Endothelial cell of umbilical vein (primary cell): ENCODE data around the gene FOSL2. TPM values are rescaled to one million over a fixed set of nuclear protein-coding genes. Genes with fewer than 3 reads are reported as not detected.

Experiments used
- BruUV-seq: library from RNA; stranded (reverse); fragments of 400-500 nt; replicated peaks from 2 replicates; lab custom pipeline; 2021; lab: Mats Ljungman, UMichigan
- CTCF ChIA-PET: fragments of 300-600, 350-600 bp; sonication (Branson Sonifier 250); formaldehyde crosslinking; loops from one replicate; lab custom pipeline; 2021; ENCODE audit warnings: antibody characterized with exemption, inconsistent platforms; lab: Charles Lee
- POLR2A ChIA-PET: fragments of 300-600, 350-600 bp; sonication (Branson Sonifier 250); formaldehyde crosslinking; loops from one replicate; lab custom pipeline; 2021; ENCODE audit warnings: antibody characterized with exemption, inconsistent platforms; lab: Charles Lee
- DNase-seq: peaks from one replicate; pipeline ENCODE4 v3.0.0-alpha.2; 2011; ENCODE audit warnings: low read depth, low spot score
- FAIRE-seq: peaks from 2 replicates; lab custom pipeline; 2011; peaks lifted over from hg19 to GRCh38; lab: Jason Lieb, UNC
- H2AFZ ChIP-seq: 2 replicates; pipeline ENCODE4 v1.6.0; 2012; ENCODE audit warnings: low read depth, low read length, control low read depth, inconsistent platforms
- H3K27ac ChIP-seq: 2 replicates; pipeline ENCODE4 v1.5.1; 2011; ENCODE audit warnings: low read depth, mild to moderate bottlenecking, control low read depth, low read length, moderate library complexity; ENCODE audit not compliant: insufficient read depth
- H3K27me3 ChIP-seq, 2 experiments: 2 replicates each; pipeline versions ENCODE4 v1.6.0 to v1.6.1; 2011; ENCODE audit warnings: low read length in 2 of 2, mixed read lengths in 1 of 2; ENCODE audit not compliant: control insufficient read depth in 2 of 2, insufficient read depth in 2 of 2
- H3K36me3 ChIP-seq, 2 experiments: 2 replicates in 1 of 2; 3 replicates in 1 of 2; pipeline ENCODE4 v1.5.1; 2011; ENCODE audit warnings: low read length in 2 of 2, mild to moderate bottlenecking in 1 of 2, moderate library complexity in 1 of 2; ENCODE audit not compliant: control insufficient read depth in 2 of 2, insufficient read depth in 2 of 2; ENCODE audit errors: extremely low read depth in 1 of 2
- H3K4me1 ChIP-seq: 3 replicates; pipeline ENCODE4 v1.5.1; 2011; ENCODE audit warnings: mild to moderate bottlenecking, low read length; ENCODE audit not compliant: control insufficient read depth, insufficient read depth; ENCODE audit errors: extremely low read depth
- H3K4me2 ChIP-seq: 2 replicates; pipeline ENCODE4 v1.6.1; 2011; ENCODE audit warnings: low read length, control low read depth, mixed read lengths; ENCODE audit not compliant: insufficient read depth
- H3K4me3 ChIP-seq, 3 experiments: fragments of 200-600 bp in 1 of 3; sonication (generic), shearing (Covaris generic) in 1 of 3; replicated peaks in 1 of 3; 2 replicates each; pipeline ENCODE4 v1.5.1; 2011 to 2016; ENCODE audit warnings: control low read depth in 3 of 3, low read length in 3 of 3, mild to moderate bottlenecking in 2 of 3, inconsistent platforms in 1 of 3, low read depth in 1 of 3, moderate library complexity in 1 of 3; ENCODE audit not compliant: insufficient read depth in 1 of 3
- H3K79me2 ChIP-seq: 2 replicates; pipeline ENCODE4 v1.6.0; 2012; ENCODE audit warnings: low read length, inconsistent platforms; ENCODE audit not compliant: control insufficient read depth, insufficient read depth
- H3K9ac ChIP-seq: replicated peaks from 2 replicates; pipeline ENCODE3; 2011; ENCODE audit warnings: low read length, control low read depth; ENCODE audit not compliant: insufficient read depth; ENCODE audit errors: extremely low read depth
- H3K9me1 ChIP-seq: replicated peaks from 3 replicates; pipeline ENCODE4 v1.6.0; 2011; ENCODE audit warnings: mild to moderate bottlenecking, low read length; ENCODE audit not compliant: control insufficient read depth, insufficient read depth; ENCODE audit errors: extremely low read depth
- H3K9me3 ChIP-seq: replicated peaks from 2 replicates; pipeline ENCODE4 v1.5.1; 2012; ENCODE audit warnings: low read length, inconsistent platforms; ENCODE audit not compliant: control insufficient read depth, insufficient read depth
- H4K20me1 ChIP-seq: replicated peaks from 2 replicates; pipeline ENCODE3; 2011; ENCODE audit warnings: mild to moderate bottlenecking, low read length; ENCODE audit not compliant: control insufficient read depth, insufficient read depth; ENCODE audit errors: extremely low read depth
- CTCF ChIP-seq, 2 donors: IDR thresholded peaks; 1 replicate in 1 of 2; 2 replicates in 1 of 2; pipeline ENCODE4 v1.5.1; 2011; ENCODE audit warnings: low read length in 2 of 2, mild to moderate bottlenecking in 2 of 2, moderate library complexity in 2 of 2, control low read depth in 1 of 2, inconsistent platforms in 1 of 2, low read depth in 1 of 2; ENCODE audit not compliant: insufficient read depth in 1 of 2; ENCODE audit errors: extremely low read depth in 1 of 2
- EZH2 ChIP-seq: IDR thresholded peaks from 2 replicates; pipeline ENCODE4 v1.6.1; 2012; ENCODE audit warnings: borderline replicate concordance, low read depth, mild to moderate bottlenecking, moderate library complexity, low read length, inconsistent platforms; ENCODE audit not compliant: severe bottlenecking
- FOS ChIP-seq: IDR thresholded peaks from 2 replicates; pipeline ENCODE4 v1.6.1; 2011; ENCODE audit warnings: mild to moderate bottlenecking, low read length, moderate library complexity, borderline replicate concordance; ENCODE audit not compliant: insufficient read depth
- GATA2 ChIP-seq: IDR thresholded peaks from 2 replicates; pipeline ENCODE4 v1.7.0; 2011; ENCODE audit warnings: low read depth, mild to moderate bottlenecking, moderate library complexity, mixed read lengths, low read length; ENCODE audit not compliant: insufficient read length, insufficient read depth
- JUN ChIP-seq: IDR thresholded peaks from 2 replicates; pipeline ENCODE4 v1.6.1; 2011; ENCODE audit warnings: borderline replicate concordance, low read depth; ENCODE audit not compliant: insufficient read length, insufficient read depth
- MAX ChIP-seq: IDR thresholded peaks from 2 replicates; pipeline ENCODE4 v1.6.1; 2011; ENCODE audit not compliant: insufficient read depth, insufficient read length
- MYC ChIP-seq: IDR thresholded peaks from one replicate; pipeline ENCODE4 v1.6.1; 2011; ENCODE audit warnings: mild to moderate bottlenecking, low read depth, low read length
- POLR2A ChIP-seq: IDR thresholded peaks from 2 replicates; pipeline ENCODE4 v1.6.1; 2012; ENCODE audit warnings: low read depth, mild to moderate bottlenecking, control low read depth, low read length
- POLR2AphosphoS5 ChIP-seq: IDR thresholded peaks from 2 replicates; pipeline ENCODE4 v1.6.1; 2012; ENCODE audit warnings: low read depth, mild to moderate bottlenecking, control low read depth, low read length, moderate library complexity; ENCODE audit not compliant: insufficient read depth
- dilution Hi-C: fragments of 300-500 bp; cut with MboI; formaldehyde crosslinking; loops from one replicate; pipeline ENCODE4 v1.15.0; 2019; ENCODE audit warnings: low sequenced_read_pairs; ENCODE audit not compliant: extremely low pct_ligation_motif_present
- intact Hi-C: fragments of 100-400 bp; cut with micrococcal nuclease; formaldehyde crosslinking; loops from one replicate; pipeline ENCODE4 v1.10.0; 2022
- polyA plus RNA-seq, 4 experiments: library from polyadenylated mRNA; depleted of rRNA in 3 of 4; stranded (reverse) in 3 of 4; unstranded in 1 of 4; fragments of >200 nt; gene quantifications; 2 replicates each; pipeline versions ENCODE4 v1.2.1 to v1.2.3, GENCODE V29; 2011 to 2012; ENCODE audit warnings: missing spikeins in 1 of 4
- total RNA-seq: library from RNA; stranded (reverse); gene quantifications from 2 replicates; pipeline ENCODE4 v1.2.3, GENCODE V29; 2021

Gene FOSL2
- total and polyA plus RNA-seq, 2 donors (not counting 3 experiments of a cell fraction or from before 2014, with no cell fraction given), result 43.9 to 85.3 TPM

- H3K9me1 ChIP-seq, result no peaks in the 10 kb centered on the region
- intact Hi-C loops (no loop called here), dilution Hi-C loops (no loop called here)
- no peak overlapping the region for H3K9ac ChIP-seq
- ChIA-PET POLR2A (no interaction called here), CTCF (interaction anchor here (1.8 kb wide), 1 partner anchor 13 kb away, joined by 5 read pairs; no protein-coding TSS in a partner anchor)
- no peak overlapping the region for H3K27ac ChIP-seq
- no TSS peak for BruUV-seq
- DNase-seq (no peak), FAIRE-seq (no peak)
- no peak overlapping the region for H2AFZ ChIP-seq
- no peak overlapping the region for H3K4me2 ChIP-seq
- H3K27me3 ChIP-seq, result no peaks in the 10 kb centered on the region
- H3K79me2 ChIP-seq, result no peaks in the 10 kb centered on the region
- no peak overlapping the region for H3K4me3 ChIP-seq
- no peaks in the 10 kb centered on the region for H4K20me1 ChIP-seq
- no peaks in the 10 kb centered on the region for H3K9me3 ChIP-seq
- H3K4me1 ChIP-seq, result no peaks in the 10 kb centered on the region
- TF ChIP-seq CTCF (IDR thresholded peaks at IDR 0.05; ENCODE audit: extremely low read depth in 1 of 2, insufficient read depth in 1 of 2, low read depth in 1 of 2, low read length in 2 of 2), result no peak
- TF ChIP-seq POLR2A, result no peak
- TF ChIP-seq MYC, result no peak
- no peak for TF ChIP-seq POLR2AphosphoS5
- TF ChIP-seq EZH2, result no peak
- no peak for TF ChIP-seq JUN
- TF ChIP-seq MAX, result no peak
- no peak for TF ChIP-seq FOS
- no peak for TF ChIP-seq GATA2
- no peaks in the 10 kb centered on the region for H3K36me3 ChIP-seq
These were observed 46.5 kb downstream of the FOSL2 start for GRCh38 chr2:28439127-28439526.
